ENCODE results near the gene ZNF273.
"Not testable (repeated sequence)": the region's sequence is repeated elsewhere in the genome, so short reads cannot be mapped to it uniquely, and the experiment has no call there.

The ZNF273 gene

DNA sequence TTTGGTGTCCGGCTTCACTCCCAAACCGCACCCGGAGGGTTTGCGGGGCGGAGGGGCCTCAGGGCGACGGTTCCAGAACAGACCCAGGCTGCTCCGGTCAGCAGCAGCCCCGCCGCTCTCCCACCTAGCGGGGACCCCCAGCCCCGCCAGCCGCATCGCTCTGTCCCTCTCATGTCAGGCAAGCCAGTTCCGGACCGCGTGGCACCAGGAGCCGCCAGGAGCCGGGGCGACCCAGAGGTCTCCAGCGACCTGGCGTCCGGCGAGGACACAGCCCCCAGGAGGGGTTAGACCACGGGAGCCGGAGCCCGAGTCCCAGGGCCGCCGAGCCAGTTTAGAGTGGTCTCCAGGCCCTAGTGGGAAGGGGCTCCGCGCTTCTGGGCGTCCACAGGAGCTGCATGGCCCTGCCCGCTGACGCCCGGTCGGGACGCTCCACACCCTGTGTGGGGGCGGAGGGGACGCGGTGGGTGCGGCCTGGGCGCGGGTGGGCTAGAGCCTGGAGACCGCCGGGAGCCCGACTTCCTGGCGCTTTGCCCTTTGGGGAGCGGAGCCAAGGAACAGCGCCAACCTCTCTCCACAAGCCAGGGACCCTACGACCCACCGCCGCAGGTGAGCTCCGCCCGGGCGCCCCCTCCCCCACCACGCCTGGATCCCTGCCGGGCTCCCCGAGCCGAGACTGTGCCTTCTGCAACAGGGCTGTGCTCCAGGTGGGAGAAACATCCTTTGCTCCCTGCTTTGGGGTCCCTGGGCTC lies 44.4 kb downstream of the ZNF273 start:
- TF ChIP-seq, protein P1, sequence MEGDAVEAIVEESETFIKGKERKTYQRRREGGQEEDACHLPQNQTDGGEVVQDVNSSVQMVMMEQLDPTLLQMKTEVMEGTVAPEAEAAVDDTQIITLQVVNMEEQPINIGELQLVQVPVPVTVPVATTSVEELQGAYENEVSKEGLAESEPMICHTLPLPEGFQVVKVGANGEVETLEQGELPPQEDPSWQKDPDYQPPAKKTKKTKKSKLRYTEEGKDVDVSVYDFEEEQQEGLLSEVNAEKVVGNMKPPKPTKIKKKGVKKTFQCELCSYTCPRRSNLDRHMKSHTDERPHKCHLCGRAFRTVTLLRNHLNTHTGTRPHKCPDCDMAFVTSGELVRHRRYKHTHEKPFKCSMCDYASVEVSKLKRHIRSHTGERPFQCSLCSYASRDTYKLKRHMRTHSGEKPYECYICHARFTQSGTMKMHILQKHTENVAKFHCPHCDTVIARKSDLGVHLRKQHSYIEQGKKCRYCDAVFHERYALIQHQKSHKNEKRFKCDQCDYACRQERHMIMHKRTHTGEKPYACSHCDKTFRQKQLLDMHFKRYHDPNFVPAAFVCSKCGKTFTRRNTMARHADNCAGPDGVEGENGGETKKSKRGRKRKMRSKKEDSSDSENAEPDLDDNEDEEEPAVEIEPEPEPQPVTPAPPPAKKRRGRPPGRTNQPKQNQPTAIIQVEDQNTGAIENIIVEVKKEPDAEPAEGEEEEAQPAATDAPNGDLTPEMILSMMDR (IDR thresholded peaks at IDR 0.05; ENCODE audit: low read depth, low read length) = no peak
- no peak for DNase-seq (ENCODE audit: extremely low read depth, low read depth)

DNA sequence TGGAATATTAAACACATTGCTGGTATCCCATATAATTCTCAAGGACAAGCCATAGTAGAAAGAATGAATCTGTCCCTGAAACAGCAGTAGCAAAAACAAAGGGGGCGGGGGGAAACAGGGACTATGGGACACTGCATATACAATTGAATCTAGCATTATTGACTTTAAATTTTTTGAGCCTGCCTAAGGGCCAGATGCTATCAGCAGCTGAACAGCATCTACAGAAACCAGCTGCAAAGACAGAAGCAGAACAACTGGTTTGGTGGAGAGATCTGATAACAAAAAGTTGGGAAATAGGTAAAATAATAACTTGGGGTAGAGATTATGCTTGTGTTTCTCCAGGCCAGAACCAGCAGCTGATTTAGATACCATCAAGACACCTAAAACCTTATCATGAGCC lies 45.7 kb downstream of the ZNF273 start:
- DNase-seq (ENCODE audit: extremely low read depth, low read depth) = not testable (repeated sequence)

DNA sequence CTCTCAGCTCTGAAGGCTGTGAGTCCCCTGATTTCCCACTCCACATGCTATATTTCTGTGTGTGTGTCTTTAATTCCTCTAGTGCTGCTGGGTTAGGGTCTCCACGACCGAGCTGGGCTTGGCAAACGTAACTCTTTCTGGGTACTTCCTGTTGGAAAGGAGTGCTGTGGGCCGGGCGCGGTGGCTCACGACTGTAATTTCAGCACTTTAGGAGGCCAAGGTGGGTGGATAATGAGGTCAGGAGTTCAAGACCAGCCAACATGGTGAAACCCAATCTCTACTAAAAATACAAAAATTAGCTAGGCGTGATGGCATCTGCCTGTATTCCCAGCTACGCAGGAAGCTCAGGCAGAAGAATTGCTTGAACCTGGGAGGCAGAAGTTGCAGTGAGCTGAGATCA lies 47.6 kb downstream of the ZNF273 start:
- DNase-seq (ENCODE audit: extremely low read depth, low read depth) = not testable (repeated sequence)

GRCh38 chr7:64951250-64951848 lies 48.3 kb downstream of the ZNF273 start:
- TF ChIP-seq, protein P1 (IDR thresholded peaks at IDR 0.05; ENCODE audit: low read depth, low read length) = peak; percentile 78
- DNase-seq (ENCODE audit: extremely low read depth, low read depth) = peak; percentile 1

- TF ChIP-seq, protein P1 (IDR thresholded peaks at IDR 0.05; ENCODE audit: low read depth, low read length) = no peak
- no peak for DNase-seq (ENCODE audit: extremely low read depth, low read depth)
Observed at GRCh38 chr7:64959072-64959747, 56.1 kb downstream of the ZNF273 start.

GRCh38 chr7:64965594-64965993 lies 62.5 kb downstream of the ZNF273 start:
- DNase-seq (ENCODE audit: extremely low read depth, low read depth) = no peak
- TF ChIP-seq, protein P1 (IDR thresholded peaks at IDR 0.05; ENCODE audit: low read depth, low read length) = no peak

GRCh38 chr7:64978497-64979203 lies 75.6 kb downstream of the ZNF273 start:
- TF ChIP-seq, protein P1 (IDR thresholded peaks at IDR 0.05; ENCODE audit: low read depth, low read length) = no peak
- no peak for DNase-seq (ENCODE audit: extremely low read depth, low read depth)
